Right lobe of liver (tissue), 6 donors: ENCODE measurements around the gene EN1. TPM values are rescaled to one million over a fixed set of nuclear protein-coding genes. Genes with fewer than 3 reads are reported as not detected.

Experiments used
- ATAC-seq, 4 donors: fragments of 200-7000 bp; cut with Tn5 transposase; one replicate each; pipeline ENCODE4 v1.9.1; 2020; ENCODE audit warnings: mild to moderate bottlenecking in 4 of 4, moderate library complexity in 4 of 4
- DNase-seq, 3 donors: peaks; one replicate each; pipeline ENCODE4 v3.0.0-alpha.2; 2020
- H3K27ac ChIP-seq, 3 donors: fragments of 200-600 bp; one replicate each; pipeline ENCODE4 v1.8.0; 2022
- H3K27me3 ChIP-seq, 2 donors: fragments of 200-600 bp; one replicate each; pipeline ENCODE4 v1.8.0; 2022
- H3K36me3 ChIP-seq, 4 donors: fragments of 200-600 bp; sonication (generic) in 1 of 4; one replicate each; pipeline versions ENCODE4 v1.5.1 to v1.8.0; 2017 to 2022; ENCODE audit warnings: control low read depth in 1 of 4
- H3K4me1 ChIP-seq, 4 donors: fragments of 200-600 bp; sonication (generic) in 1 of 4; one replicate each; pipeline versions ENCODE4 v1.5.1 to v1.8.0; 2017 to 2022; ENCODE audit warnings: control low read depth in 1 of 4
- H3K4me3 ChIP-seq, 3 donors: fragments of 200-600 bp; one replicate each; pipeline ENCODE4 v1.8.0; 2022
- H3K9me3 ChIP-seq, 4 donors: fragments of 200-600 bp; sonication (generic) in 1 of 4; one replicate each; pipeline versions ENCODE4 v1.5.1 to v1.8.0; 2017 to 2022; ENCODE audit warnings: control low read depth in 1 of 4
- CTCF ChIP-seq, 4 donors: fragments of 200-600 bp in 3 of 4; fragments of 450-650 bp in 1 of 4; IDR thresholded peaks; one replicate each; pipeline versions ENCODE4 v1.5.1 to v1.8.0; 2016 to 2022; ENCODE audit warnings: antibody characterized with exemption in 4 of 4, mild to moderate bottlenecking in 2 of 4
- POLR2A ChIP-seq: fragments of 450-650 bp; IDR thresholded peaks from one replicate; pipeline ENCODE4 v1.6.1; 2017; ENCODE audit warnings: antibody characterized with exemption, mild to moderate bottlenecking
- WGBS: methylation state at CpG from one replicate; pipeline ENCODE4 v1.1.6; 2018; ENCODE audit warnings: low coverage, low lambda C conversion rate; ENCODE audit not compliant: insufficient coverage; ENCODE audit errors: missing lambda C conversion rate; 5-methylcytosine and 5-hydroxymethylcytosine counted together
- intact Hi-C, 2 donors: fragments of 100-400 bp; cut with DNase I; formaldehyde crosslinking; loops; one replicate each; pipeline versions ENCODE4 v1.11.2 to v1.14.1; 2022
- total RNA-seq, 6 experiments: library from RNA; depleted of rRNA in 2 of 6; stranded (reverse); fragments of >200 nt in 2 of 6; fragmentation: NEBNext Ultra II Directional in 3 of 6; extraction: Animal tissue kit (Norgen Biotek cat#: 25700) in 3 of 6; gene quantifications; one replicate each; pipeline versions ENCODE4 v1.1.0 to v1.2.4, GENCODE V29; 2016 to 2023
- donor health status: DM: no; HTN: yes; CAD: no.
- donor health status: DM: no; HTN: no; CAD: no.
- donor health status: DM: no; HTN: no; CAD: no.
- donor health status: DM: no; HTN: yes; CAD: no.
- donor health status: DM: no; HTN: yes; CAD: no.

EN1 gene
- total RNA-seq, 6 experiments from 2014 or later: not detected

DNA sequence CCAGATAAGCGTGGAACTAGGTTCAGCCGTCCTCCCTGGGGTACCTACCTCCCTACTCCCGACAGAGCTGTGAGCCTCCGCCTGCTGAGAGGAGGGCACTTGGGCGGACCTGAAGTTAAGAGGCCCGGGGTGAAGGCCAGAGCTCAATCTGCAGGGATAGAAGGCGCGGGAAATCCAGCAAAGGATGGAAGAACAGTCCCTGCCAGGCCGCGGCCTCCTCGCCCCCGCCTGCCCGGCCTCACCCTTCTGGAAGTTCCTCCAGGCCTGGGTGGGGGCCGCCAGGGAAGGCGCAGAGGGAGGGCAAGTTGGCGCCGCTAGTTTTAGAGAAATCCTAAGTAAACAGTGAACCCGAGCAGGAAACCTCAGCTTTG is 13.0 kb downstream of the EN1 start:
- Histone ChIP-seq H3K9me3 (no peaks in the 10 kb centered on the region), H3K27ac (no peak overlapping the region), H3K4me3 (no peak overlapping the region), H3K27me3 (peaks cover 16 to 49% of the 10 kb centered on the region in 2 donors), H3K36me3 (no peaks in the 10 kb centered on the region), H3K4me1 (peaks cover 0 to 15% (median 4%) of the 10 kb centered on the region in 4 donors)
- intact Hi-C loops: no loop called here
- no peak for ATAC-seq
- DNase-seq: no peak
- TF ChIP-seq POLR2A (no peak), CTCF (IDR thresholded peaks at IDR 0.05) (no peak)
- 3% methylated on average over 9 of the region's 18 CpGs for WGBS

DNA sequence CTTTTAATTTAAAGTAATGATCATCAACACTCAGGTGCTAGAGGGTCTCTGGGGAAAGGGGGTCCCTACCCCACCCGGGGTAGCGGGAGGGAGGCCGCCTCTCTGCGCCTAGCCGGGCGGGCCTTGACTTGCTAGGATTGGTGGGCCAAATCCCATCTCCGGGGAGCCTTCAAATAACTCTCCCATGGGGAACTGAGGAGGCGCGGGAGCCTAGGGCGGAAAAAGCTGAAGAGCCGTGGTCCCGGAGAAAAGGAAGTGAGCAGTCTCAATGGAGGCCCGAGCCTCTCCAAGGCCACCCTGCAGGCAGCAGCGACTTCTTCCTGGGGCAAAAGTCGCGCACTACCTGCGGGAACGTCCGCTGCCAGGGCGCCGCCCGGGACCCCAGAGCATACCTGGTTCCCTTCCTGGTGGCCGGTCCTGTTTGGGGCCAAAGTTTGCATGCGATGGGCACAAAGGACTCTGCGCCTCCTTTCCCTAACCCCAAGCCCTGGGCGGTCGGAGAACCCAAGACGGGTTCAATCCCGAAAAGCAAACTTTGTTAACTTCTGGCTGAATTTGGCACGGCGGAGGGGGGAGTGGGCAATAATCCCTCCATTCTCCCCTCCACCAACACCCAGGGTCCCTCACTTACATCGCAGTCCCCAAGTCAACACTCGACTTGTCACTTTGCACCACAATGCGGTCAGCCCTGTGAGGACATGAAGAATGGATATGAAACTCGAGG is 13.6 kb downstream of the EN1 start:
- no peaks in the 10 kb centered on the region for H3K36me3 ChIP-seq
- peaks cover 0 to 15% (median 4%) of the 10 kb centered on the region in 4 donors for H3K4me1 ChIP-seq
- DNase-seq (no peak), ATAC-seq (no peak)
- intact Hi-C loops: no loop called here
- no peak overlapping the region for H3K4me3 ChIP-seq
- no peak overlapping the region for H3K27ac ChIP-seq
- 3% methylated on average over 10 of the region's 35 CpGs for WGBS
- peaks cover 16 to 49% of the 10 kb centered on the region in 2 donors for H3K27me3 ChIP-seq
- no peak for TF ChIP-seq POLR2A
- TF ChIP-seq CTCF (IDR thresholded peaks at IDR 0.05): no peak
- H3K9me3 ChIP-seq: no peaks in the 10 kb centered on the region

DNA sequence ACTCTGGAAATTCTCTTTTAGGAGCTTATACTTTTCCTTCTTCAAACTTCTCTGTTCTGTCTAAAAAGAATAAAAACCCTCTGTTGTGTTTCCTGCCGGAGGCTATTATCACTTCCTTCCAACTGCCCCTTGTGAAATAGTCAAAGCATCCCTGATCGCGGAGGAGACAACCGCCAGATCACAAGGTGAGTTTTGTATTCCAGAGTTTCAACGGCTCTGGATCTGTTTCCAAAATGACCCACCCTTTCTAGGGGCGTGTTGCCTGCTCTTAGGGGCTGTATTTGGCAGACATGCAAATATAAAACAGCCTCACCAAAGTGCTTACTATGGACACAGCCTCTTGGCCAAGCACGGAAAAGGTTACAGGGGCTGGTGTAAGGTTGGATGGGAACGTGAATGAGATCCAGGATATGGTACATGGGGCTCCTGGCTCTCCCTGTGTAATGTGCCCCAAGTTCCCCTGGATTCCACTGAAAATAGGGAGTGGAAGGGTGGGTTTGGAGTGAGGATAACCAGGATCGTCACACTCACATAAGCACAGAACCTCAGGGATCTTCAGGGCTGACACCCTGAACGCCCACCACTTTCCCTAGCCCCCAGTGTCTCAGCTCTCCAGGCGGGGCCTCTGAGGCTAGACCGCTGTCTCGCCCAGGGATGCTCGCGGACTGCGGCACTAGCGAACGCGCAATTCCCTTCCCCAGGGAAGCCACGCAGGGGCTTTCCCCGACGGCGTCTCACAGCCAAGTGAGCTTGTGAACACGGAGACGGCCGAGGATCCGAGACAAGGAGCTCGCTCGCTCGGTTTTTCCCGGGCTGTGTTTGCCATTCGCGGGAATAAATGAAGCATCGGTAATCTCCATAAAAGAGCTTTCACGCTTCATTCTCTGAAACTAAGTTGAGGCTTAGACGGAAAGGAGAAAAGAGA is 14.4 kb downstream of the EN1 start:
- no peak for ATAC-seq
- intact Hi-C loops: no loop called here

More for the DNA sequence above, 14.4 kb downstream of the EN1 start:
- H3K36me3 ChIP-seq: no peaks in the 10 kb centered on the region
- TF ChIP-seq POLR2A: no peak
- no peak for TF ChIP-seq CTCF (IDR thresholded peaks at IDR 0.05)
- no peak for DNase-seq
- H3K27me3 ChIP-seq: peaks cover 16 to 46% of the 10 kb centered on the region in 2 donors
- H3K4me1 ChIP-seq: peaks cover 0 to 15% (median 4%) of the 10 kb centered on the region in 4 donors
- H3K9me3 ChIP-seq: no peaks in the 10 kb centered on the region
- no peak overlapping the region for H3K4me3 ChIP-seq
- H3K27ac ChIP-seq: no peak overlapping the region
- WGBS: 5% methylated on average over 36 of the region's 36 CpGs
